ENCODE measurements around the gene GFY. TPM values are rescaled to one million over a fixed set of nuclear protein-coding genes. Genes with fewer than 3 reads are reported as not detected.

GFY gene
- total and polyA plus RNA-seq, 2 donors from 2014 or later: not detected

- H3K27me3 ChIP-seq (ENCODE audit: control insufficient read depth, insufficient read depth, low read length): peaks cover 7% of the 10 kb centered on the region
- intact Hi-C loops (cut with DNase I): loop anchor here (10.0 kb wide), 1 partner anchor 51 kb away; no protein-coding TSS in a partner anchor
- H3K4me3 ChIP-seq (ENCODE audit: low read length in 3 of 3): no peak overlapping the region
- H3K27ac ChIP-seq (ENCODE audit: low read depth in 2 of 2, low read length in 2 of 2): no peak overlapping the region
- H3K9ac ChIP-seq (ENCODE audit: low read length in 3 of 3): no peak overlapping the region
- H3K9me3 ChIP-seq (ENCODE audit: control insufficient read depth in 2 of 3, insufficient read depth in 1 of 3, low read length in 3 of 3): no peaks in the 10 kb centered on the region
- H3K36me3 ChIP-seq (ENCODE audit: control insufficient read depth in 2 of 3, insufficient read depth in 3 of 3, low read length in 3 of 3): peaks cover 0 to 4% (median 2%) of the 10 kb centered on the region in 3 donors
- no peak for TF ChIP-seq CTCF (IDR thresholded peaks at IDR 0.05; ENCODE audit: borderline replicate concordance, extremely low read depth, insufficient read depth)
- FAIRE-seq (no peak), DNase-seq (no peak)
- peaks cover 0 to 6% (median 0%) of the 10 kb centered on the region in 3 donors for H3K4me1 ChIP-seq (ENCODE audit: control insufficient read depth in 2 of 3, insufficient read depth in 2 of 3, low read depth in 1 of 3, low read length in 3 of 3)
These were observed 20.8 kb downstream of the GFY start for GRCh38 chr19:49445997-49446396.

- no peaks in the 10 kb centered on the region for H3K9me3 ChIP-seq (ENCODE audit: control insufficient read depth in 2 of 3, insufficient read depth in 1 of 3, low read length in 3 of 3)
- FAIRE-seq (no peak), DNase-seq (peak in 1 of 5 donors; percentile 36)
- no peak overlapping the region for H3K27ac ChIP-seq (ENCODE audit: low read depth in 2 of 2, low read length in 2 of 2)
- H3K4me1 ChIP-seq (ENCODE audit: control insufficient read depth in 2 of 3, insufficient read depth in 2 of 3, low read depth in 1 of 3, low read length in 3 of 3): peaks cover 0 to 6% (median 3%) of the 10 kb centered on the region in 3 donors
- intact Hi-C loops (cut with DNase I): loop anchor here (10.0 kb wide), 1 partner anchor 53 kb away; no protein-coding TSS in a partner anchor
- no peaks in the 10 kb centered on the region for H3K27me3 ChIP-seq (ENCODE audit: control insufficient read depth, insufficient read depth, low read length)
- no peak overlapping the region for H3K4me3 ChIP-seq (ENCODE audit: low read length in 3 of 3)
- TF ChIP-seq CTCF (IDR thresholded peaks at IDR 0.05; ENCODE audit: borderline replicate concordance, extremely low read depth, insufficient read depth): no peak
- peaks cover 0 to 4% (median 2%) of the 10 kb centered on the region in 3 donors for H3K36me3 ChIP-seq (ENCODE audit: control insufficient read depth in 2 of 3, insufficient read depth in 3 of 3, low read length in 3 of 3)
- no peak overlapping the region for H3K9ac ChIP-seq (ENCODE audit: low read length in 3 of 3)
These were observed 22.6 kb downstream of the GFY start for GRCh38 chr19:49447485-49448431.

- DNase-seq: no peak
- intact Hi-C loops (cut with DNase I): loop anchor here (10.0 kb wide), 1 partner anchor 54 kb away; no protein-coding TSS in a partner anchor
- FAIRE-seq: no peak
- peaks cover 0 to 6% (median 3%) of the 10 kb centered on the region in 3 donors for H3K4me1 ChIP-seq (ENCODE audit: control insufficient read depth in 2 of 3, insufficient read depth in 2 of 3, low read depth in 1 of 3, low read length in 3 of 3)
- no peak overlapping the region for H3K27ac ChIP-seq (ENCODE audit: low read depth in 2 of 2, low read length in 2 of 2)
- no peak overlapping the region for H3K4me3 ChIP-seq (ENCODE audit: low read length in 3 of 3)
- H3K27me3 ChIP-seq (ENCODE audit: control insufficient read depth, insufficient read depth, low read length): no peaks in the 10 kb centered on the region
- H3K9me3 ChIP-seq (ENCODE audit: control insufficient read depth in 2 of 3, insufficient read depth in 1 of 3, low read length in 3 of 3): no peaks in the 10 kb centered on the region
- H3K36me3 ChIP-seq (ENCODE audit: control insufficient read depth in 2 of 3, insufficient read depth in 3 of 3, low read length in 3 of 3): peaks cover 0 to 4% (median 2%) of the 10 kb centered on the region in 3 donors
- no peak overlapping the region for H3K9ac ChIP-seq (ENCODE audit: low read length in 3 of 3)
- TF ChIP-seq CTCF (IDR thresholded peaks at IDR 0.05; ENCODE audit: borderline replicate concordance, extremely low read depth, insufficient read depth): no peak
These were observed 23.2 kb downstream of the GFY start for GRCh38 chr19:49448432-49448786.

Data from kidney (tissue), 14 donors.